ENCODE measurements around the gene PLA1A.
A peak's percentile ranks its signal among the peaks of the same experiment; 100 is the strongest.

DNA sequence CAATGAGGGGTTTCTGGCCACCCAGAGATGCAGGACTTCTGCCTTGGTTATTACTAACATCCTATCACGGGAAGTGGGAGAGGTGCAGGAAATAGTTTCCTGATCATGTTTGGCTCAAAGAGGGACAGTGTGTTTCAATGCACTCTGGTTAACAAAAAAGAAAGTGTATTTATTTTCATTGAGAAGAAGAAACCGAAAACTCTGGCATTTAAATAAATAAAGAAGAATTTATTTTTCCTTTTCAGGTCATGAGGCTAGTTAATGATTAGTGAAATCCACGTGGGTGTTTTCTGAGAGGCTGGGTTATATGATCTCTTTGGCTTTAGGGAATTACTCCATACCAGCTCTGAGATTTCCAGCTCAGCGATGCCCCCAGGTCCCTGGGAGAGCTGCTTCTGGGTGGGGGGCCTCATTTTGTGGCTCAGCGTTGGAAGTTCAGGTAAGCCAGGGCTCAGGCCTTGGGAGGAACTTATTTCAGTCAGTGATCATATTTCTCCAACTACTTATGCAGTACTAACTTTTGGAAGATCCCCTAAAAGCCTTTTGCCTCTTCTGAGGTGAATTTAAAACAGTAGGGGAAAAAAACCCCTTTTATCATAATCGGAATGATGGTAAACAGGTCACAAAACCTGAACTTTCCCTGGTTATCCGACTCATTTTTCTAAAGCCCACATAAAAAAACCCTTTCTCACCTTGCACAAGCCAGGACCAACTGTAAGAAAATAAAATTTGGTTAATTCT lies at the start of gene PLA1A:
- TF ChIP-seq CTCF (IDR thresholded peaks at IDR 0.05) (no peak), POLR2A (IDR thresholded peaks at IDR 0.05) (peak; percentile 22)
